Gastrocnemius medialis (tissue), 4 donors: ENCODE measurements around the gene TSC22D4. TPM values are rescaled to one million over a fixed set of nuclear protein-coding genes. Genes with fewer than 3 reads are reported as not detected.

Experiments used
- ATAC-seq, 2 donors: fragments of 150-250 bp; one replicate each; pipeline ENCODE4 v1.9.1; 2016
- DNase-seq, 2 donors: peaks; one replicate each; pipeline ENCODE4 v3.0.0-alpha.2; 2019
- H3K27ac ChIP-seq, 4 donors: fragments of 200-600 bp; sonication (generic); 1 replicate in 1 of 4; 2 replicates in 3 of 4; pipeline ENCODE4 v1.5.1; 2016 to 2018; ENCODE audit warnings: mild to moderate bottlenecking in 2 of 4, moderate library complexity in 1 of 4
- H3K27me3 ChIP-seq, 3 donors: fragments of 200-600 bp; sonication (generic) in 2 of 3; 1 replicate in 1 of 3; 2 replicates in 2 of 3; pipeline versions ENCODE4 v1.5.1 to v1.6.0; 2016 to 2019; ENCODE audit warnings: mild to moderate bottlenecking in 1 of 3, moderate library complexity in 1 of 3
- H3K36me3 ChIP-seq, 2 donors: fragments of 200-600 bp; sonication (generic) in 1 of 2; one replicate each; pipeline ENCODE4 v1.5.1; 2017 to 2018
- H3K4me1 ChIP-seq, 2 donors: fragments of 200-600 bp; sonication (generic) in 1 of 2; one replicate each; pipeline ENCODE4 v1.5.1; 2016 to 2017; ENCODE audit warnings: mild to moderate bottlenecking in 2 of 2
- H3K4me3 ChIP-seq, 4 donors: fragments of 200-600 bp; sonication (generic) in 3 of 4; 1 replicate in 1 of 4; 2 replicates in 3 of 4; pipeline ENCODE4 v1.5.1; 2016 to 2019; ENCODE audit warnings: mild to moderate bottlenecking in 2 of 4
- H3K9me3 ChIP-seq, 3 donors: fragments of 200-600 bp; sonication (generic) in 2 of 3; 1 replicate in 1 of 3; 2 replicates in 2 of 3; pipeline ENCODE4 v1.5.1; 2016 to 2019
- POLR2A ChIP-seq, 2 donors: fragments of 450-650 bp; IDR thresholded peaks; one replicate each; pipeline ENCODE4 v1.6.1; 2017; ENCODE audit warnings: antibody characterized with exemption in 2 of 2, mild to moderate bottlenecking in 2 of 2, moderate library complexity in 2 of 2
- in situ Hi-C, 4 donors: fragments of 200-750 bp; cut with MboI; loops; one replicate each; pipeline versions ENCODE4 v1.15.0 to v1.8.0; 2017; ENCODE audit warnings: low sequenced_read_pairs in 4 of 4
- intact Hi-C: fragments of 100-400 bp; cut with DNase I; formaldehyde crosslinking; loops from one replicate; pipeline ENCODE4 v1.15.1; 2023; ENCODE audit warnings: low total_unique reads
- total RNA-seq, 4 donors: library from RNA; depleted of rRNA; stranded (reverse); fragments of >200 nt; gene quantifications; one replicate each; pipeline versions ENCODE4 v1.1.0 to v1.2.3, GENCODE V29; 2016
- TF ChIP-seq, protein P1 (sequence below), 5 experiments: fragments of 450-650 bp in 3 of 5; fragments of 200-600 bp in 2 of 5; sonication (generic) in 2 of 5; IDR thresholded peaks in 4 of 5; conservative IDR thresholded peaks in 1 of 5; 1 replicate in 4 of 5; 2 replicates in 1 of 5; pipeline ENCODE4 v1.5.1; 2016 to 2019; ENCODE audit warnings: antibody characterized with exemption in 5 of 5, mild to moderate bottlenecking in 3 of 5, moderate library complexity in 3 of 5

Gene TSC22D4
- total RNA-seq, 4 donors from 2014 or later, result 14.3 to 25.5 (median 21.2) TPM

- no peak for TF ChIP-seq POLR2A (IDR thresholded peaks at IDR 0.05)
- TF ChIP-seq, protein P1, sequence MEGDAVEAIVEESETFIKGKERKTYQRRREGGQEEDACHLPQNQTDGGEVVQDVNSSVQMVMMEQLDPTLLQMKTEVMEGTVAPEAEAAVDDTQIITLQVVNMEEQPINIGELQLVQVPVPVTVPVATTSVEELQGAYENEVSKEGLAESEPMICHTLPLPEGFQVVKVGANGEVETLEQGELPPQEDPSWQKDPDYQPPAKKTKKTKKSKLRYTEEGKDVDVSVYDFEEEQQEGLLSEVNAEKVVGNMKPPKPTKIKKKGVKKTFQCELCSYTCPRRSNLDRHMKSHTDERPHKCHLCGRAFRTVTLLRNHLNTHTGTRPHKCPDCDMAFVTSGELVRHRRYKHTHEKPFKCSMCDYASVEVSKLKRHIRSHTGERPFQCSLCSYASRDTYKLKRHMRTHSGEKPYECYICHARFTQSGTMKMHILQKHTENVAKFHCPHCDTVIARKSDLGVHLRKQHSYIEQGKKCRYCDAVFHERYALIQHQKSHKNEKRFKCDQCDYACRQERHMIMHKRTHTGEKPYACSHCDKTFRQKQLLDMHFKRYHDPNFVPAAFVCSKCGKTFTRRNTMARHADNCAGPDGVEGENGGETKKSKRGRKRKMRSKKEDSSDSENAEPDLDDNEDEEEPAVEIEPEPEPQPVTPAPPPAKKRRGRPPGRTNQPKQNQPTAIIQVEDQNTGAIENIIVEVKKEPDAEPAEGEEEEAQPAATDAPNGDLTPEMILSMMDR (IDR thresholded peaks at IDR 0.05 in 4 of 5, conservative IDR thresholded peaks at IDR 0.05 in 1 of 5), result no peak
- no peaks in the 10 kb centered on the region for H3K27me3 ChIP-seq
- H3K36me3 ChIP-seq, result peaks cover 0 to 5% of the 10 kb centered on the region in 2 donors
- ATAC-seq (no peak), DNase-seq (no peak)
- no peak overlapping the region for H3K4me3 ChIP-seq
- H3K27ac ChIP-seq, result no peak overlapping the region
- H3K9me3 ChIP-seq, result no peaks in the 10 kb centered on the region
- intact Hi-C loops (loop anchor here (5.0 to 10.0 kb wide), 3 partner anchors 88 to 871 kb away; partner anchors contain the start of genes AP4M1, FAM200A, MCM7 and ZNF655), in situ Hi-C loops (loop anchor here in 1 of 4 donors (25.0 kb wide), 1 partner anchor 437 kb away; the partner anchor contains the start of genes SLC12A9 and TRIP6)
- peaks cover 2 to 7% of the 10 kb centered on the region in 2 donors for H3K4me1 ChIP-seq
Observed at GRCh38 chr7:100425347-100425746, 53.7 kb downstream of the TSC22D4 start.

GRCh38 chr7:100423315-100423714 is 55.7 kb downstream of the TSC22D4 start:
- H3K9me3 ChIP-seq, result no peaks in the 10 kb centered on the region
- in situ Hi-C loops (no loop called here), intact Hi-C loops (loop anchor here (10.0 kb wide), 1 partner anchor 869 kb away; the partner anchor contains the start of genes FAM200A and ZNF655)
- TF ChIP-seq POLR2A (IDR thresholded peaks at IDR 0.05), result no peak
- TF ChIP-seq, protein P1 (IDR thresholded peaks at IDR 0.05 in 4 of 5, conservative IDR thresholded peaks at IDR 0.05 in 1 of 5), result no peak
- no peaks in the 10 kb centered on the region for H3K27me3 ChIP-seq
- ATAC-seq (no peak), DNase-seq (no peak)
- H3K36me3 ChIP-seq, result peaks cover 0 to 5% of the 10 kb centered on the region in 2 donors
- H3K27ac ChIP-seq, result no peak overlapping the region
- H3K4me3 ChIP-seq, result no peak overlapping the region
- H3K4me1 ChIP-seq, result peaks cover 0 to 5% of the 10 kb centered on the region in 2 donors

GRCh38 chr7:100419660-100420226 is 59.3 kb downstream of the TSC22D4 start:
- ATAC-seq (no peak), DNase-seq (no peak)
- Histone ChIP-seq H3K27ac (no peak overlapping the region), H3K4me1 (no peaks in the 10 kb centered on the region), H3K27me3 (no peaks in the 10 kb centered on the region), H3K9me3 (no peaks in the 10 kb centered on the region), H3K36me3 (peaks cover 0 to 5% of the 10 kb centered on the region in 2 donors), H3K4me3 (no peak overlapping the region)
- intact Hi-C loops (loop anchor here (10.0 kb wide), 1 partner anchor 865 kb away; the partner anchor contains the start of genes FAM200A and ZNF655), in situ Hi-C loops (no loop called here)
- TF ChIP-seq, protein P1 (IDR thresholded peaks at IDR 0.05 in 4 of 5, conservative IDR thresholded peaks at IDR 0.05 in 1 of 5), result no peak
- no peak for TF ChIP-seq POLR2A (IDR thresholded peaks at IDR 0.05)

DNA sequence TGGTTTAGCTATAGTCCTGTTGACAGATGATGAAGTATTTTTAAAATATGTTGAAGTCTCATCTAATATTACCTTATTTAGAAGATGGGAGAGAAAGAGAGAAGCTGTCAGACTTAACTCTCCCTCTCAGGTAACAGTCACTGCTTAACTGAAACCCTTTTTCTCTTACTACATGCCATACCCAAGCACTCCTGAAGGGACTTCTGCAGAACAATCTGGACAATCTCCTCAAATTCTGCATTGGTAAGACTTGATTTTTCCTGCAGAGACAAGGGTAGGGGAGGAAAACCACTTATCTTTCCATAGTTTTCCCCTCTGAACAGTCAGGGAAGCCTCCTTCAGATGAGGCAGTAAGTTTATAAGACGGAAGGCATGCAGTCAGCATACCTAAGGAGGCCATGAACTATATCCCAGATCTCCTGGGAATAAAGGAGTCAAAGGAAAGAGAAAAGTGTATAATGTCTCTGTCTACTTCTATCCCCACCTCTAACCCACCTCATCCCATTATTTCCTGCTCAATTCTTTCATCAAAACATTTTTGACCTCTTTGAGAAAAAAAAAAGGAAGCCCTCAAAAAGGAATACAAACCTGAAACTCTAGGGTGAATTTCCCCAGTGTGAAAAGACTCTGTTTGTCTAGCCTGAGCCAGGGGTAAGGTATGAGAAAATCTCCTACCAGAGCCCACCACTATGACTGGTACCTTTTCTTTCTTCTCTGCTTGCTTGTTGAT is 59.9 kb downstream of the TSC22D4 start:
- H3K9me3 ChIP-seq, result no peaks in the 10 kb centered on the region
- no peak overlapping the region for H3K4me3 ChIP-seq
- intact Hi-C loops (no loop called here), in situ Hi-C loops (no loop called here)
- peaks cover 0 to 5% of the 10 kb centered on the region in 2 donors for H3K36me3 ChIP-seq
- ATAC-seq, result no peak
- TF ChIP-seq, protein P1 (IDR thresholded peaks at IDR 0.05 in 4 of 5, conservative IDR thresholded peaks at IDR 0.05 in 1 of 5), result no peak
- no peak for TF ChIP-seq POLR2A (IDR thresholded peaks at IDR 0.05)
- H3K27me3 ChIP-seq, result no peaks in the 10 kb centered on the region
- H3K27ac ChIP-seq, result no peak overlapping the region
- DNase-seq, result no peak
- no peaks in the 10 kb centered on the region for H3K4me1 ChIP-seq

Other genes with a start within 250 kb of the TSC22D4 start
- gene SPDYE3, start 171.5 kb downstream of the TSC22D4 start, total RNA-seq, result not detected
- 10 to 100 TPM; 11.8 to 32.4 (median 20.8) TPM for gene PILRB, start 121.1 kb downstream of the TSC22D4 start, total RNA-seq
- 1 to 10 TPM in 3 of 4 donors, under 1 TPM in 1; 0.62 to 5.4 (median 2.0) TPM for gene PILRA, start 105.7 kb downstream of the TSC22D4 start, total RNA-seq
- gene ZCWPW1, start 50.5 kb downstream of the TSC22D4 start, total RNA-seq, result 1 to 10 TPM; 1.6 to 8.5 (median 2.7) TPM
- 10 to 100 TPM; 23.5 to 39.9 (median 28.6) TPM for gene MEPCE, start 49.4 kb downstream of the TSC22D4 start, total RNA-seq
- 10 to 100 TPM in 3 of 4 donors, 1 to 10 TPM in 1; 5.1 to 16.0 (median 13.0) TPM for gene PPP1R35, start 42.7 kb downstream of the TSC22D4 start, total RNA-seq
- under 1 TPM in 1 of 4 donors, not detected in 3; 0.29 TPM for gene SPACDR, start 15.0 kb downstream of the TSC22D4 start, total RNA-seq
- gene NYAP1, start 4.7 kb upstream of the TSC22D4 start, total RNA-seq, result under 1 TPM in 1 of 4 donors, not detected in 3; 0.29 TPM
- 10 to 100 TPM; 10.7 to 16.4 (median 13.5) TPM for gene AGFG2, start 60.0 kb upstream of the TSC22D4 start, total RNA-seq
- gene SAP25, start 94.7 kb upstream of the TSC22D4 start, total RNA-seq, result under 1 TPM in 1 of 4 donors, not detected in 3; 0.49 TPM
- 100 to 1,000 TPM in 1 of 4 donors, 10 to 100 TPM in 3; 71.1 to 105 (median 89.0) TPM for gene LRCH4, start 106.9 kb upstream of the TSC22D4 start, total RNA-seq
- not detected for gene FBXO24, start 107.1 kb upstream of the TSC22D4 start, total RNA-seq
- 10 to 100 TPM in 1 of 4 donors, 1 to 10 TPM in 3; 1.6 to 17.3 (median 5.7) TPM for gene PCOLCE, start 123.1 kb upstream of the TSC22D4 start, total RNA-seq
- gene MOSPD3, start 133.3 kb upstream of the TSC22D4 start, total RNA-seq, result 1 to 10 TPM; 3.5 to 9.1 (median 4.6) TPM
- 1 to 10 TPM in 2 of 4 donors, not detected in 2; 1.0 to 1.3 TPM for gene TFR2, start 162.3 kb upstream of the TSC22D4 start, total RNA-seq
- gene ACTL6B, start 177.2 kb upstream of the TSC22D4 start, total RNA-seq, result not detected
- 100 to 1,000 TPM; 108 to 163 (median 129) TPM for gene GNB2, start 194.5 kb upstream of the TSC22D4 start, total RNA-seq
- gene GIGYF1, start 215.0 kb upstream of the TSC22D4 start, total RNA-seq, result 10 to 100 TPM; 16.4 to 21.1 (median 16.6) TPM
- 10 to 100 TPM; 39.8 to 76.3 (median 63.0) TPM for gene POP7, start 226.9 kb upstream of the TSC22D4 start, total RNA-seq
- gene EPO, start 241.3 kb upstream of the TSC22D4 start, total RNA-seq, result not detected